ENCODE results near the gene DSCAML1.

DNA sequence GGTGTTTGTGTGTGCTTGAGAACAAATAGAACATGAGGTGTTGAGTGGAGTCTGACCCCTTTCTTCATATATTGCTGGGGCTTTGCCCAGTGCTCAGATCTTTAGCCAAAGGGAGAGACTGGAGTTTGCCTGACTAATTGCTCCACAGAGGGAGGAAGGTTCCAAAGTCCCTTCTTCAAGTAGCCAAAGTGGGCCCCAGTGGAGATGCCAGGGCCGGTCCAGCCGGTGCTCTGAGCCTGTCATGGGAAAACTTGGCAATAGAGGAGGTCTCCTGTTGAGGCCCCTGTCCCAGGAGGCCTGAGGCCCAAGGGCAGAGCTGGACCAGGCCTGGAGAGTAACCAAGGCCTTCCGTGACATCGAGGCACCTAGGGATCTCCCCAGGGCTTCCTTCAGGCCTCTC, 112.3 kb downstream of the DSCAML1 start:
- TF ChIP-seq POLR2A (IDR thresholded peaks at IDR 0.05) (no peak), EP300 (IDR thresholded peaks at IDR 0.05) (no peak)
- TF ChIP-seq, protein P1, sequence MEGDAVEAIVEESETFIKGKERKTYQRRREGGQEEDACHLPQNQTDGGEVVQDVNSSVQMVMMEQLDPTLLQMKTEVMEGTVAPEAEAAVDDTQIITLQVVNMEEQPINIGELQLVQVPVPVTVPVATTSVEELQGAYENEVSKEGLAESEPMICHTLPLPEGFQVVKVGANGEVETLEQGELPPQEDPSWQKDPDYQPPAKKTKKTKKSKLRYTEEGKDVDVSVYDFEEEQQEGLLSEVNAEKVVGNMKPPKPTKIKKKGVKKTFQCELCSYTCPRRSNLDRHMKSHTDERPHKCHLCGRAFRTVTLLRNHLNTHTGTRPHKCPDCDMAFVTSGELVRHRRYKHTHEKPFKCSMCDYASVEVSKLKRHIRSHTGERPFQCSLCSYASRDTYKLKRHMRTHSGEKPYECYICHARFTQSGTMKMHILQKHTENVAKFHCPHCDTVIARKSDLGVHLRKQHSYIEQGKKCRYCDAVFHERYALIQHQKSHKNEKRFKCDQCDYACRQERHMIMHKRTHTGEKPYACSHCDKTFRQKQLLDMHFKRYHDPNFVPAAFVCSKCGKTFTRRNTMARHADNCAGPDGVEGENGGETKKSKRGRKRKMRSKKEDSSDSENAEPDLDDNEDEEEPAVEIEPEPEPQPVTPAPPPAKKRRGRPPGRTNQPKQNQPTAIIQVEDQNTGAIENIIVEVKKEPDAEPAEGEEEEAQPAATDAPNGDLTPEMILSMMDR (IDR thresholded peaks at IDR 0.05): no peak

All from tibial nerve (tissue), 4 donors.